Neural crest cell (in vitro differentiated cells): ENCODE measurements around the gene ATP5F1E. TPM values are rescaled to one million over a fixed set of nuclear protein-coding genes. Genes with fewer than 3 reads are reported as not detected.

Source experiments
- DNase-seq: peaks from one replicate; pipeline ENCODE4 v3.0.0; 2021; ENCODE audit warnings: low read depth, mixed read lengths, low spot score
- H3K27ac Mint-ChIP-seq: one replicate; pipeline ENCODE4 v1.8.0; 2021; ENCODE audit warnings: mild to moderate bottlenecking, mixed read lengths; ENCODE audit not compliant: unreplicated experiment
- H3K27me3 Mint-ChIP-seq: 2 replicates; pipeline ENCODE4 v1.8.0; 2021; ENCODE audit warnings: low read depth, mild to moderate bottlenecking, mixed read lengths
- H3K36me3 Mint-ChIP-seq: 2 replicates; pipeline ENCODE4 v1.8.0; 2021; ENCODE audit warnings: low read depth, mild to moderate bottlenecking, mixed read lengths
- H3K4me1 Mint-ChIP-seq: 2 replicates; pipeline ENCODE4 v1.8.0; 2021; ENCODE audit warnings: mixed read lengths
- H3K4me3 Mint-ChIP-seq: one replicate; pipeline ENCODE4 v1.8.0; 2021; ENCODE audit warnings: mild to moderate bottlenecking, mixed read lengths
- H3K9me3 Mint-ChIP-seq: 2 replicates; pipeline ENCODE4 v1.8.0; 2021; ENCODE audit warnings: mixed read lengths
- total RNA-seq: library from RNA; stranded (reverse); gene quantifications from 2 replicates; pipeline ENCODE4 v1.2.1, GENCODE V29; 2021
- TF ChIP-seq, protein P1 (sequence below): fragments of 200-600 bp; sonication (generic); conservative IDR thresholded peaks from 2 replicates; pipeline ENCODE4 v1.5.0; 2021; ENCODE audit warnings: antibody characterized with exemption, mild to moderate bottlenecking

The ATP5F1E gene
- total RNA-seq, 1 donor from 2014 or later = 66.0 TPM

- H3K27ac Mint-ChIP-seq = no peak overlapping the region
- H3K36me3 Mint-ChIP-seq = peaks cover 17% of the 10 kb centered on the region
- H3K4me3 Mint-ChIP-seq = no peak overlapping the region
- H3K27me3 Mint-ChIP-seq = no peaks in the 10 kb centered on the region
- no peak for DNase-seq
- H3K4me1 Mint-ChIP-seq = peaks cover 41% of the 10 kb centered on the region
- no peaks in the 10 kb centered on the region for H3K9me3 Mint-ChIP-seq
- TF ChIP-seq, protein P1, sequence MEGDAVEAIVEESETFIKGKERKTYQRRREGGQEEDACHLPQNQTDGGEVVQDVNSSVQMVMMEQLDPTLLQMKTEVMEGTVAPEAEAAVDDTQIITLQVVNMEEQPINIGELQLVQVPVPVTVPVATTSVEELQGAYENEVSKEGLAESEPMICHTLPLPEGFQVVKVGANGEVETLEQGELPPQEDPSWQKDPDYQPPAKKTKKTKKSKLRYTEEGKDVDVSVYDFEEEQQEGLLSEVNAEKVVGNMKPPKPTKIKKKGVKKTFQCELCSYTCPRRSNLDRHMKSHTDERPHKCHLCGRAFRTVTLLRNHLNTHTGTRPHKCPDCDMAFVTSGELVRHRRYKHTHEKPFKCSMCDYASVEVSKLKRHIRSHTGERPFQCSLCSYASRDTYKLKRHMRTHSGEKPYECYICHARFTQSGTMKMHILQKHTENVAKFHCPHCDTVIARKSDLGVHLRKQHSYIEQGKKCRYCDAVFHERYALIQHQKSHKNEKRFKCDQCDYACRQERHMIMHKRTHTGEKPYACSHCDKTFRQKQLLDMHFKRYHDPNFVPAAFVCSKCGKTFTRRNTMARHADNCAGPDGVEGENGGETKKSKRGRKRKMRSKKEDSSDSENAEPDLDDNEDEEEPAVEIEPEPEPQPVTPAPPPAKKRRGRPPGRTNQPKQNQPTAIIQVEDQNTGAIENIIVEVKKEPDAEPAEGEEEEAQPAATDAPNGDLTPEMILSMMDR = no peak
These were observed 7.1 kb upstream of the ATP5F1E start for GRCh38 chr20:59039233-59039632.

- peaks cover 17% of the 10 kb centered on the region for H3K36me3 Mint-ChIP-seq
- H3K4me3 Mint-ChIP-seq = peak overlapping the region; percentile 32
- no peak for DNase-seq
- H3K27ac Mint-ChIP-seq = no peak overlapping the region
- peaks cover 41% of the 10 kb centered on the region for H3K4me1 Mint-ChIP-seq
- H3K9me3 Mint-ChIP-seq = no peaks in the 10 kb centered on the region
- no peaks in the 10 kb centered on the region for H3K27me3 Mint-ChIP-seq
- TF ChIP-seq, protein P1 = no peak
These were observed 5.3 kb upstream of the ATP5F1E start for GRCh38 chr20:59037386-59037785.

DNA sequence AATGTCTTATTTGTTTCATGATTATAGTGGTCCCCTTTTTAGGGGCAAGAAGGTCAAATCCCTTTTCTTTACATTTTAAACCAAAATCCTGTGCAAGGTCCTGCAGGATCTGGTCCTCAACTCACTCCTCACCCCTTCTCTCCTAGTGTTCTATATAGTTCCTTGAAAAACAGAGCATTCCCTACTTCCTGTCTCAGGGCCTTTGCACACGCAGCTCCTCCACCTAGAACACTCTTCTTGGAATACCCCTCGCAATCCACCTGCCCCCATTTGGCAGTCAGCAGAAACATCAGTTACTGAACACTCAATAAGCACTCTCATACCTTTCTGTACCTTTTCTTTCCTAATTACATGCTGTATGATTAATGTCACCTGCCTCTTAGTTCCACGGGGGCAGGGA lies 3.2 kb upstream of the ATP5F1E start:
- TF ChIP-seq, protein P1 = no peak
- H3K4me3 Mint-ChIP-seq = peak overlapping the region; percentile 22
- peaks cover 42% of the 10 kb centered on the region for H3K4me1 Mint-ChIP-seq
- peaks cover 9% of the 10 kb centered on the region for H3K36me3 Mint-ChIP-seq
- H3K9me3 Mint-ChIP-seq = no peaks in the 10 kb centered on the region
- DNase-seq = no peak
- no peaks in the 10 kb centered on the region for H3K27me3 Mint-ChIP-seq
- no peak overlapping the region for H3K27ac Mint-ChIP-seq

DNA sequence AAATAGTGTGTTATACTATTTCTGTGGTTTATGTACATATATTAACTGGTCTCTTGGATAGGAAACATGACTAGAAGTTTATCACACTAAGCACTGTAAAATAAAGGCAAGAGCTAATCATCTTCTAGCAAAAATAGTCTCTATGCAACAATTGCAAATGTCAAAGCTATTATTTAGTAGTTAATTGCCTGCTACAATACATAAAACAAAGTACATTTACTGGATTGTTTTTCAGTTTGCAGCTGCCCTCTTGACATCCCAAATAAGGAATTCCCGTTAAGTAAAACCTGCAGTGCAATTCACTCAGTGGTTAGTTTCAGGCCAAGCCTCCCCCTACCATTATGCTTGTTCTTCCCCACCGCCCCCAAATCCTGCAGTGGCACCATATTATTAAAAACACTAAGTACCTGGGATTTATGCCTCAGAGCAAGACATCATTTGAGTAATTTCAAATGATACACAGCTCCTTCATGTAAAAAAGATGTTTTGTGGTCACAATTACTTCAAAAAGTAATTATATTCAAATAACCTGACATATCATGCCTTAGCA lies 1.6 kb upstream of the ATP5F1E start:
- Mint-ChIP-seq H3K27ac (no peak overlapping the region), H3K27me3 (no peaks in the 10 kb centered on the region), H3K4me1 (peaks cover 43% of the 10 kb centered on the region), H3K9me3 (no peaks in the 10 kb centered on the region), H3K4me3 (peak overlapping the region; percentile 56), H3K36me3 (peaks cover 10% of the 10 kb centered on the region)
- no peak for DNase-seq
- TF ChIP-seq, protein P1 = no peak

GRCh38 chr20:59033093-59033492 lies 958 bp upstream of the ATP5F1E start:
- Mint-ChIP-seq H3K27ac (no peak overlapping the region), H3K27me3 (no peaks in the 10 kb centered on the region), H3K36me3 (peaks cover 12% of the 10 kb centered on the region), H3K4me3 (peak overlapping the region; percentile 93), H3K9me3 (no peaks in the 10 kb centered on the region), H3K4me1 (peaks cover 47% of the 10 kb centered on the region)
- no peak for DNase-seq
- TF ChIP-seq, protein P1 = no peak
